ENCODE measurements around the gene PIGT. TPM values are rescaled to one million over a fixed set of nuclear protein-coding genes. Genes with fewer than 3 reads are reported as not detected.

Gene PIGT
- total and polyA plus RNA-seq, 2 of the 13 experiments (the other 11 are each of a cell fraction or from before 2014, with no cell fraction given), result 65.9 to 74.1 TPM

- no TSS peak for BruUV-seq (replicated peaks)
- CTCF ChIA-PET (ENCODE audit: low intra/inter-chr PET ratio, low total read pairs), result no interaction called here
- DNase-seq (ENCODE audit: low spot score) (no peak), FAIRE-seq (no peak), ATAC-seq (no peak)
- 88% methylated on average over 3 of the region's 3 CpGs for WGBS (ENCODE audit: low lambda C conversion rate)
- Histone ChIP-seq H3K27me3 (ENCODE audit: control insufficient read depth in 1 of 2, insufficient read depth in 2 of 2, low read length in 2 of 2) (no peaks in the 10 kb centered on the region), H3K4me1 (ENCODE audit: insufficient read depth, low read length) (0 out of 2 replicates have a peak, but pooled peaks cover 6% of the 10 kb centered on the region), H2AFZ (ENCODE audit: low read length) (no peak overlapping the region), H3K9me3 (ENCODE audit: low read length) (no peaks in the 10 kb centered on the region), H3K4me2 (ENCODE audit: low read depth, low read length) (no peak overlapping the region), H3K79me2 (ENCODE audit: insufficient read depth, low read length) (no peaks in the 10 kb centered on the region), H3K36me3 (replicated peaks in 1 of 2; ENCODE audit: control insufficient read depth in 1 of 2, insufficient read depth in 2 of 2, low read length in 2 of 2) (peaks cover 0 to 13% of the 10 kb centered on the region in 2 experiments; a peak in 2 of 5 replicates), H3K4me3 (replicated peaks in 1 of 3; ENCODE audit: insufficient read depth in 1 of 3, low read depth in 2 of 3, low read length in 3 of 3) (no peak overlapping the region), H4K20me1 (ENCODE audit: insufficient read depth, low read length) (no peaks in the 10 kb centered on the region), H3K9ac (ENCODE audit: insufficient read depth, low read depth, low read length) (no peak overlapping the region), H3K27ac (ENCODE audit: extremely low read length, insufficient read depth, low read length) (no peak overlapping the region)
- no peak for TF ChIP-seq HHEX (CRISPR knock-in tag; IDR thresholded peaks at IDR 0.05)
- TF ChIP-seq KLF6 (CRISPR knock-in tag; IDR thresholded peaks at IDR 0.05), result no peak
- no peak for TF ChIP-seq CSRNP1 (CRISPR knock-in tag; IDR thresholded peaks at IDR 0.05)
- TF ChIP-seq ZNF713 (CRISPR knock-in tag; IDR thresholded peaks at IDR 0.05), result no peak
- TF ChIP-seq MAZ (IDR thresholded peaks at IDR 0.05; ENCODE audit: borderline replicate concordance, low read depth, low read length), result no peak
- TF ChIP-seq MAZ (CRISPR knock-in tag; IDR thresholded peaks at IDR 0.05; ENCODE audit: low read depth), result no peak
- no peak for TF ChIP-seq ZNF142 (CRISPR knock-in tag; IDR thresholded peaks at IDR 0.05)
- TF ChIP-seq GATAD1 (CRISPR knock-in tag; IDR thresholded peaks at IDR 0.05), result no peak
- no peak for TF ChIP-seq AKAP8 (CRISPR knock-in tag; IDR thresholded peaks at IDR 0.05)
- TF ChIP-seq ISL2 (CRISPR knock-in tag; IDR thresholded peaks at IDR 0.05), result no peak
- TF ChIP-seq PRDM4 (CRISPR knock-in tag; IDR thresholded peaks at IDR 0.05; ENCODE audit: borderline replicate concordance), result no peak
- no peak for TF ChIP-seq ZNF383 (CRISPR knock-in tag; IDR thresholded peaks at IDR 0.05; ENCODE audit: borderline replicate concordance)
- no peak for TF ChIP-seq BRD4 (CRISPR knock-in tag; IDR thresholded peaks at IDR 0.05)
- POLR2A ChIA-PET, result interaction anchor here (2.1 kb wide), 1 partner anchor 71 kb away, joined by 4 read pairs; the partner anchor contains the start of gene SYS1
- in situ Hi-C loops (cut with HindIII; ENCODE audit: extremely low pct_ligation_motif_present, low pct_unique_long_range_greater_than_20kb) (no loop called here), intact Hi-C loops (cut with micrococcal nuclease; ENCODE audit: unreplicated experiment) (no loop called here)
These were observed 17.4 kb downstream of the PIGT start for GRCh38 chr20:45433316-45433715.

Data from HepG2 (cell line).